Stomach (tissue), 9 donors: ENCODE results near the gene WDR76. TPM values are rescaled to one million over a fixed set of nuclear protein-coding genes. Genes with fewer than 3 reads are reported as not detected.

Experiments used
- DNase-seq, 2 donors: peaks; one replicate each; pipeline versions ENCODE4 v3.0.0 to v3.0.0-alpha.2; 2013 to 2019
- H3K27ac ChIP-seq, 5 donors: fragments of 200-600 bp in 4 of 5; sonication (generic) in 4 of 5; one replicate each; pipeline ENCODE4 v1.5.1; 2013 to 2019; ENCODE audit warnings: mild to moderate bottlenecking in 1 of 5, moderate library complexity in 1 of 5
- H3K27me3 ChIP-seq, 3 donors: fragments of 200-600 bp; sonication (generic); one replicate each; pipeline ENCODE4 v1.5.1; 2017 to 2019; ENCODE audit warnings: mixed run types in 1 of 3
- H3K36me3 ChIP-seq, 4 donors: fragments of 200-600 bp; sonication (generic); 1 replicate in 3 of 4; 2 replicates in 1 of 4; pipeline ENCODE4 v1.5.1; 2016 to 2019
- H3K4me1 ChIP-seq, 4 donors: fragments of 200-600 bp; sonication (generic); one replicate each; pipeline ENCODE4 v1.5.1; 2016 to 2019
- H3K4me3 ChIP-seq, 4 donors: fragments of 200-600 bp; sonication (generic) in 3 of 4; one replicate each; pipeline ENCODE4 v1.5.1; 2016 to 2019; ENCODE audit warnings: mild to moderate bottlenecking in 1 of 4
- H3K9me3 ChIP-seq, 4 donors: fragments of 200-600 bp; sonication (generic); one replicate each; pipeline ENCODE4 v1.5.1; 2016 to 2019
- CTCF ChIP-seq, 7 experiments: fragments of 450-650 bp in 4 of 7; fragments of 200-600 bp in 3 of 7; sonication (generic) in 3 of 7; IDR thresholded peaks; one replicate each; pipeline ENCODE4 v1.5.1; 2016 to 2019; ENCODE audit warnings: antibody characterized with exemption in 7 of 7, control low read depth in 2 of 7, mild to moderate bottlenecking in 1 of 7
- EP300 ChIP-seq: sonication (generic); formaldehyde crosslinking; IDR thresholded peaks from one replicate; pipeline ENCODE4 v1.6.1; 2017; ENCODE audit warnings: antibody characterized with exemption
- POLR2A ChIP-seq, 4 donors: fragments of 450-650 bp; IDR thresholded peaks; one replicate each; pipeline ENCODE4 v1.6.1; 2016; ENCODE audit warnings: antibody characterized with exemption in 4 of 4, control low read depth in 2 of 4, mild to moderate bottlenecking in 1 of 4, moderate library complexity in 1 of 4
- POLR2AphosphoS5 ChIP-seq, 3 donors: sonication (generic); formaldehyde crosslinking; IDR thresholded peaks; one replicate each; pipeline ENCODE4 v1.6.1; 2016; ENCODE audit warnings: antibody characterized with exemption in 3 of 3
- WGBS, 5 donors: extraction: QIAGEN DNeasy Blood & Tissue Kit in 3 of 5; methylation state at CpG; one replicate each; pipeline versions ENCODE4 v1.1.5 to v1.1.7; 2013 to 2018; 5-methylcytosine and 5-hydroxymethylcytosine counted together
- intact Hi-C: fragments of 100-400 bp; cut with DNase I; formaldehyde crosslinking; loops from one replicate; pipeline ENCODE4 v1.15.1; 2023; ENCODE audit warnings: low total_unique reads
- polyA plus RNA-seq, 3 donors: library from polyadenylated mRNA; stranded (reverse); fragments of 200-250 nt; gene quantifications; one replicate each; pipeline ENCODE4 v1.2.3, GENCODE V29; 2013
- total RNA-seq, 5 donors: library from RNA; depleted of rRNA; stranded (reverse); fragments of >200 nt; gene quantifications; one replicate each; pipeline versions ENCODE4 v1.1.0 to v1.2.3, GENCODE V29; 2014 to 2016
- donor health status: healthy with polysubstance abuse.
- donor health status: Bipolar disorder and iron deficiency.
- donor health status: healthy.

Gene WDR76
- total and polyA plus RNA-seq, 8 donors = 1.2 to 14.5 (median 3.8) TPM

GRCh38 chr15:43878446-43878845 lies 51.6 kb downstream of the WDR76 start:
- TF ChIP-seq POLR2AphosphoS5 (IDR thresholded peaks at IDR 0.05) = no peak
- no peak for TF ChIP-seq POLR2A (IDR thresholded peaks at IDR 0.05)
- no peak for TF ChIP-seq CTCF (IDR thresholded peaks at IDR 0.05)
- TF ChIP-seq EP300 = no peak
- intact Hi-C loops = no loop called here
- H3K27me3 ChIP-seq = no peaks in the 10 kb centered on the region
- H3K27ac ChIP-seq = no peak overlapping the region
- H3K4me3 ChIP-seq = no peak overlapping the region
- peaks cover 0 to 20% (median 0%) of the 10 kb centered on the region in 4 donors for H3K36me3 ChIP-seq
- DNase-seq = no peak
- H3K9me3 ChIP-seq = no peaks in the 10 kb centered on the region
- 33 to 73% (median 63%) methylated on average over 2 of the region's 2 CpGs for WGBS, 5 donors
- H3K4me1 ChIP-seq = peaks cover 0 to 5% (median 0%) of the 10 kb centered on the region in 4 donors

- intact Hi-C loops = no loop called here
- DNase-seq = no peak
- no peak overlapping the region for H3K27ac ChIP-seq
- WGBS, 5 donors = 86 to 97% (median 95%) methylated on average over 12 to 15 of the region's 15 CpGs
- H3K36me3 ChIP-seq = peaks cover 0 to 14% (median 0%) of the 10 kb centered on the region in 4 donors
- no peaks in the 10 kb centered on the region for H3K27me3 ChIP-seq
- H3K4me1 ChIP-seq = peaks cover 0 to 5% (median 0%) of the 10 kb centered on the region in 4 donors
- no peaks in the 10 kb centered on the region for H3K9me3 ChIP-seq
- no peak overlapping the region for H3K4me3 ChIP-seq
- TF ChIP-seq EP300 (no peak), CTCF (IDR thresholded peaks at IDR 0.05) (no peak), POLR2AphosphoS5 (IDR thresholded peaks at IDR 0.05) (no peak), POLR2A (IDR thresholded peaks at IDR 0.05) (no peak)
These were observed 52.9 kb downstream of the WDR76 start for GRCh38 chr15:43879386-43880355.

DNA sequence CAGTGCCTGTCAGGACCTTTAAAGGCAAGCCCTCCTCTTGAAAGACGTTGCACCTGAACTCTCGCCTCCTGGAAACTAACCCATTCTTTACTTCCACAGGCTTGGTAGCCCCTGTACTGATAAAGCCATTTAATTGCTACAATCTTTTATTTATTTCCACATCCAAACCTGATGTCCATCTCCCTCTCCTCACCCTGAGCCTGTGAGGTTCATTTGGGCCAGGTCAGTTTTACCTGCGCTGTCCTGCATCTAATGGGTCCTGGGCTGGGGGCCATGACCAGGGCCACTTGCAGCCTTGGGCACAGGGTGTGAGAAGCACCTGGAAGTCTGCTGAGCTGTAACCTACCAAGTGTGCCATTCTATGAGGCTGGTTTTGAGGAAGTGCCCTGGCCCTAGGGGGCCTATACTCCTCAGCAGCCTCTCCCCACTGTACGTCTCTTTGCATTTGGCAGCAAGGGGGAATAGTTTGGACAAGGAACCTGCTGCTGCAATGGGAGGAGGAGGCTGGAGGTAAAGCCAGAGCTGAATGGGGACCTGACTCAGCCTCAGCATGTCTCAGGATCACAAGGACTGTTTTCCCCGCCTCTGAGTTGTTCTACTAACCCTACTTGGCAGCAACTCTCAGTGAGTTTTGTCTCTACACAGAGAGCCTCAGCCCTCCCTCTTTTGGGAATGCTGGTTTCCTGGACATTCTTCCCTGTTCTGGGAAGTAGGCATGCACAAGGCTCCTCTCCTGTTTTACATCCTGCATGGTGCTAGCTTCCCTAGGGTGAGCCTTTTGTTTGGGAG lies 53.8 kb downstream of the WDR76 start:
- Histone ChIP-seq H3K27ac (no peak overlapping the region), H3K36me3 (peaks cover 0 to 14% (median 0%) of the 10 kb centered on the region in 4 donors), H3K27me3 (no peaks in the 10 kb centered on the region), H3K4me3 (no peak overlapping the region), H3K4me1 (peaks cover 0 to 5% (median 0%) of the 10 kb centered on the region in 4 donors), H3K9me3 (no peaks in the 10 kb centered on the region)
- DNase-seq = no peak
- intact Hi-C loops = no loop called here
- TF ChIP-seq POLR2AphosphoS5 (IDR thresholded peaks at IDR 0.05) (no peak), CTCF (IDR thresholded peaks at IDR 0.05) (no peak), EP300 (no peak), POLR2A (IDR thresholded peaks at IDR 0.05) (no peak)
- 81 to 98% (median 92%) methylated on average over 5 of the region's 5 CpGs for WGBS, 5 donors

- TF ChIP-seq POLR2AphosphoS5 (IDR thresholded peaks at IDR 0.05) (no peak), EP300 (no peak), CTCF (IDR thresholded peaks at IDR 0.05) (no peak), POLR2A (IDR thresholded peaks at IDR 0.05) (no peak)
- no peak for DNase-seq
- intact Hi-C loops = no loop called here
- no peak overlapping the region for H3K4me3 ChIP-seq
- H3K27ac ChIP-seq = no peak overlapping the region
- H3K9me3 ChIP-seq = no peaks in the 10 kb centered on the region
- H3K4me1 ChIP-seq = peaks cover 0 to 5% (median 0%) of the 10 kb centered on the region in 4 donors
- no peaks in the 10 kb centered on the region for H3K27me3 ChIP-seq
- H3K36me3 ChIP-seq = peaks cover 0 to 14% (median 0%) of the 10 kb centered on the region in 4 donors
- 92 to 97% (median 94%) methylated on average over 4 of the region's 4 CpGs for WGBS, 5 donors
These were observed 54.4 kb downstream of the WDR76 start for GRCh38 chr15:43881245-43881644.
